SIG-M5 (cell line): ENCODE data around the gene CFD.

Experiments used
- DNase-seq: peaks from one replicate; lab custom pipeline; 2025; lab: John Stamatoyannopoulos, UW

The CFD gene

DNA sequence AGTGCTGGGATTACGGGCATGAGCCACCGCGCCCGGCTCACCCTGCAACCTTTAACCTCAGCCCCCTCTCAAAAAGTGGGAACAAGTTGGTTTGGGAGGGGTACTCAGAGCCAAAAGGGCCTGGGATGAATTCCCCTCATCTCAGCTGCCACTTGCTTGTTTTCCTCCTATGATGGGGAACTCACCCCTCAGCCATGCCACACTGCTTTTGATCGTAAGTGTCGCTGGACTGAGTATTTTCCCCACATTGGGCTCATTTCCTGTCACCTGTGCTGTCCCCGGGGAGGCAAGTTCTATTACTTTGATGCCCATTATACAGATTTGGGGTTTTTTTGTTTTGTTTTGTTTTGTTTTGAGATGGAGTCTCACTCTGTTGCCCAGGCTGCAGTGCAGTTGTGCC is 47.0 kb downstream of the CFD start:
- DNase-seq, result no peak

DNA sequence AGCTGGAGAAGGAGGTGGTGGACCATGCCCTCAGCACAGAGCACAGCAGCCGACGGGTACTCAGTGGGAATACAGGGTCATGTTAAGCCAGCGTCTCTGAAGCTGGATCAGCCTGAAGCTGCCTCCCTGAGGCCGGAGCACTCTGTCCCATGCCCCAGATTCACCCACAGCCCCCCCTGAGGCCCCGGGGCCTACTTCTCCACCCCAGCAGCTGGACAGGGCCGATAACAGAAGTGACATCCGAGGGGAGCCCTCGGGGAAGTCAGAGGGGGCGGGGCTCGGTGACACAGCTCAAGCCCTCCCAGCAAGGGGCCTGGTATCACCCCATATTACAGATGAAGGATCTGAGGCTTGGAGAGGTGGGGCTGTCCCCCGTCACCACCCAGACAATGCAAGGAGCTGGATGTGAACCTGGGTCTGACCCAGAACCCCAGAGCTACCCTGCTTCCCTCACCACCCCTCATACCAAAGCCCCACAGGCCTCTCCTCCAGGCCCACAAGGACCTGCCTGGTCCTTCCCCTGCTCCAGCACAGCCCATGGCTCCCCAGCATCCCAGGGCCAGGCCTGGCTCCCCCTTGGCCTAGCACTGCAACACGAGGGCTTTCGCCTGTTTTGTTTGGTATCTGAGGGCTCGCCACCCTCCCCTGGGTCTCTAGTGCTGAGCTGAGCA is 47.9 kb downstream of the CFD start:
- DNase-seq, result no peak

DNA sequence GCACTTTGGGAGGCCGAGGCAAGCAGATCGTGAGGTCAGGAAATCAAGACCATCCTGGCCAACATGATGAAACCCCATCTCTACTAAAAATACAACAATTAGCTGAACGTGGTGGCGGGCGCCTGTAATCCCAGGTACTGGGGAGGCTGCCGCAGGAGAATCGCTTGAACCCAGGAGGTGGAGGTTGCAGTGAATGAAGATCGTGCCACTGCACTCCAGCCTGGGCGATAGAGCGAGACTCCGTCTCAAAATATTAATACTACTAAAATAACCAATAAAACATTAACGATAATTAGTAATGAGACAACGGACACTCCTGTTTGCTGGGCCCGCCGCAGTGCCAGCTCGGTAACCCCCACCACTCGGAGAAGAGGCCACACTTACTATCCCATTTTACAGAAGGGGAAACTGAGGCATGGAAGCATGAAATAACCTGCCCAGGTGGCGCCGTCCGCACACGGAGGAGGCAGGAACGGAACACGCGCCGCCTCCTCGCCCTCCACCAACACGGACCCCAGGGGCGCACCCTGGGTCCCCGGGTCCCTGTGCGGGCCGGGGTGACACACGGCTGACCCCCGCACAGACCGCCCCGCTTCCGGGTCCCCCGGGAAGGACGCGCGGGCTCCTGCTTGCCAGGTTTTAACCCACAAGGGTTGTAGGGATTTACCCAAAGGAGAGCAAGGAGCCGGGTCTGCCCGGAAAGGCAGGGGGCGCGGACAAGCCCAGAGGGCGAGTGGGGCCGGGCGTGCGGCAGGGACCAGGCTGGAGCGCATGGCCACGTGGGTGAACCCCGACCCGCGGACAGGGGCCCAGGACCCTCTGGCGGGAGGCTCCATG is 52.0 kb downstream of the CFD start:
- DNase-seq, result no peak

DNA sequence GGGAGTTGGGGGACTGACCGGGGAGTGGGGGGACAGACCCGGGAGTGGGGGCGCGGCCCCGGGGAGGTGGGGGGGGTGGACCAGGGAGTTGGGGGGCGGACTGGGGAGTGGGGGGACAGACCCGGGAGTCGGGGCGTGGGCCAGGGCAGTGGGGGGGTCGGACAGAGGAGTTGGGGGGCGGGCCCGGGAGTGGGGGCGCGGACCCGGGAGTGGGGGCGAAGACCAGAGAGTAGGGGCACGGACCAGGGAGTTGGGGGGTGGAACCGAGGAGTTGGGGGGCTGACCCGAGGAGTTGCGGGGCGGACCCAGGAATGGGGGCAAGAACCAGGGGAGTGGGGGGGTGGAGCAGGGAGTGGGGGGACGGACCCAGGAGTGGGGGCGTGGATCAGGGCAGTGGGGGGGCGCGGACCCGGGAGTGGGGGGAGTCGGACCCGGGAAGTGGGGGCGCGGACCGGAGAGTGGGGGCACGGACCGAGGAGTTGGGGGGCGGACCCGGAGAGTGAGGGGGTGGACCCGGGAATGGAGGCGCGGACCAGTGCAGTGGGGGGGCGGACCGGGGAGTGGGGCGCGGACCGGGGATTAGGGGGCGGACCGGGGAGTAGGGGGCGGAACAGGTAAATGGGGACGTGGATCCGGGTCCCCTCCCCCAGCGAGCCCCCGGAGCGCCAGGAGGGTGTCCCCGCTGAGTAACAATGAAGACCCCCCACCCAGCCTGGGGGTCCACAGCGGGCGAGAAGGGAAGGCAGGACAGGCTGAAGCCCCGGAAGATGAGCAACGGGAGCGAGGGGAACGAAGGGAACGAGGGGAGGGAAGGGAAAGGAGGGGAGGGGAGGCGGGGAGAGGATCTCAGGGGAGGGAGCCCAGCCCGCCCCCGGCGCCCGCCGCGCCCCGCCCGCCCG is 53.0 kb downstream of the CFD start:
- no peak for DNase-seq
